GM10847 (cell line): ENCODE measurements around the gene FMN1.

ENCODE experiments used
- POLR2A ChIP-seq: IDR thresholded peaks from 2 replicates; pipeline ENCODE4 v1.6.1; 2011; ENCODE audit not compliant: insufficient read length; ENCODE audit errors: extremely low read depth

The FMN1 gene

DNA sequence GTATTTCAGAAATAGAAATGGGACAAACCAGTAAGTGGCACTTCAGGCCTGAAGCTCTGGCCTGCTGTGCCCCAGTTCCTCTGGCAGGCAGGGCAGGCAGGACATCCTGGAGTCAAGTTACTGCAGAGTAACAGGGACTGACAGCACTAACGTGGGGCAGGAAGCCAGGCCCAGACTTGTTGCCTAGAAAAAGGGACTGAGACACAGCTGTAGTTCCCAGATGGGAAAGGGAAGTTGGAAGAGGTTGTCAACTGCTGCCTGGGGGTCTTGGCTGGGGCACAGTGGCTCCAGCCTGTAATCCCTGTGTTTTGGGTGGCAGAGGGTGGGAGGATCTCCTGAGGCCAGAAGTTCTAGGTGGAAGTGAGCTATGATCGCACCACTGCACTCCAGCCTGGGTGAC is 171.9 kb downstream of the FMN1 start:
- TF ChIP-seq POLR2A, result no peak

DNA sequence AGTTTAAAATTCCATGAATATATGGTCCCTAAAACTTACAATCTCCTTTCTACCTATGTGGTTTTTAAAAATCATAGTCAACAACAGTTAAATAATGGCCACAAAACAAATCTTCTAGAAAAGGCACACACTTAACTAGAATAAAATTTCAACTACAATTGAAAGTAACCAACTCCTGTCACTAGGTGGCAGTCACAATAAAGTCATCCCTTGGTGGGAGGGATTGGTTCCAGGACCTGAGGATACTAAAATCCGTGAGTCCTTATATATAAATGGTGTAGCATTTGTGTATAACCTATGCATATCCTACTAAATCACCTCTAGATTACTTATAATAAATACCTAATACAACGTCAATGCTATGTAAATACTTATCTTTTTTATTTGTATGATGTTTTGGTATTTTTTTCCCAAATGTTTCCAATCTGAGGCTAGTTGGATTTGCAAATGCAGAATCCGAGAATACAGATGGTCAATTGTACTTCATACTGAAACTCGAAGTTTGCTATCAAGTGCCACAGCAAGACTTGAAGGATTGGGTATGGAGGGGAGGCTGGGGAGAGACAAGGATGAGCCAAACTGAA is 172.6 kb downstream of the FMN1 start:
- no peak for TF ChIP-seq POLR2A

DNA sequence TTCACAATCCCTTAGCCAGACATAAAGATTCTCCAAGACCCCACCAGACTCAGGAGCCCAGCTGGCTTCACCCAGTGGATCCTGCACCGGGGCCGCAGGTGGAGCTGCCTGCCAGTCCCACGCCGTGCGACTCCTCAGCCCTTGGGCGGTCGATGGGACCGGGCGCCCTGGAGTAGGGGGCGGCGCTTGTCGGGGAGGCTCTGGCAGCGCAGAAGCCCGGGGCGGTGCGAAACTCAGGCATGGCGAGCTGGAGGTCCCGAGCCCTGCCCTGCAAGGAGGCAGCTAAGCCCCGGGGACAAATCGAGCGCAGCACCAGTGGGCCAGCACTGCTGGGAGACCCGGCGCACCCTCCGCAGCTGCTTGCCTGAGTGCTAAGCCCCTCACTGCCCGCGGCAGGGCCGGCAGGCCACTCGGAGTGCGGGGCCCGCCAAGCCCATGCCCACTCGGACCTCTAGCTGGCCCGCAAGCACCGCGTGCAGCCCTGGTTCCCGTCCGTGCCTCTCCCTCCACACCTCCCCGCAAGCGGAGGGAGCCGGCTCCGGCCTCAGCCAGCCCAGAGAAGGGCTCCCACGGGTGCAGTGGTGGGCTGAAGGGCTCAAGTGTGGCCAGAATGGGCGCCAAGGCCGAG is 175.0 kb downstream of the FMN1 start:
- no peak for TF ChIP-seq POLR2A

DNA sequence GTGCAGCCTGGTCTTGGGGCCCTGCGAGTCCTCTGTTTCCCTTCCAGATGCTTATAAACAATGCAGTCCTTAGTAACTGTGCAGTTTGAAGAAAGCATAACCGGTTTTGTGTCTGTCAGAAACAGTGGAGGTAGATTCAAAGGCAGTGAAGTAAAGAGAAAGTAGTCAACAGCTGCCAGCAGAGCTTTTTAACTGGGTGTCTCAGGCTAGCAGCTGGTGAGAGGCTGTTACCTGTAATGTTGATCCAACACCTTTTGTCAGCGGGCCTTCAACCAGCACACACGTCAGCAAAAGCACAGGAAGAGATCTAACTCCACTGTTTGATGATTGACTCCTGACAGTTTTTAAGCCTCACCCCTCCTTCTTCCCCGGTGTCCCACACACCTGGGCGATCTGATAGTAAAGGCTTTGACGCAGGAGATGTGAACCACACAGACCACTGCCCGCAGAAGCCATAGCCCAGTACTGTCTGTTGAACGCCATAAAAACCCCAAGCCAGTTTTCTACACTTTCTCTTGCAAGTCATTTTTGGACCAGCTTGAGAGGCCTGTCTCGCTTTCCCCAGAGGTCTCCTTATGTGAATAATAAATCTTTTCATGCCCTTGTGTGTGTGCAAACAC is 178.0 kb downstream of the FMN1 start:
- TF ChIP-seq POLR2A, result no peak

DNA sequence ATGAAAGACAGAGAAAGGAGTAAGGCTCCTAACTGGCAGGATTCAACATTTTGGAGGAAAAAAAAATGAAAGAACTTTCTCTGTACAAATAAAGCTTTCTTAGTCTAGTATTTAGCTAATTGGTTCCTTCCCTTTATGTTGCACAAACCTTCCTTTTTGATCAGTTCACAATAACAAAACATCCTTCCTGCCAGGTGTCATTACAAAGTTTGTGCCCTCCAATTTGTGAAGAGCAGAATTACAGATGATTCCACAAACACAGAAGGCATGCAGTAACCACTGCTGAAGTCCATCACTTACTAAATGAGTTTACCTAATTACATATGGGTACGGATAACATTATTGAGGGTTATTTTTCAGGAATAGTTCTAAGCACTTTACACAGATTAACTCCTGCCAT is 179.9 kb downstream of the FMN1 start:
- TF ChIP-seq POLR2A, result no peak

DNA sequence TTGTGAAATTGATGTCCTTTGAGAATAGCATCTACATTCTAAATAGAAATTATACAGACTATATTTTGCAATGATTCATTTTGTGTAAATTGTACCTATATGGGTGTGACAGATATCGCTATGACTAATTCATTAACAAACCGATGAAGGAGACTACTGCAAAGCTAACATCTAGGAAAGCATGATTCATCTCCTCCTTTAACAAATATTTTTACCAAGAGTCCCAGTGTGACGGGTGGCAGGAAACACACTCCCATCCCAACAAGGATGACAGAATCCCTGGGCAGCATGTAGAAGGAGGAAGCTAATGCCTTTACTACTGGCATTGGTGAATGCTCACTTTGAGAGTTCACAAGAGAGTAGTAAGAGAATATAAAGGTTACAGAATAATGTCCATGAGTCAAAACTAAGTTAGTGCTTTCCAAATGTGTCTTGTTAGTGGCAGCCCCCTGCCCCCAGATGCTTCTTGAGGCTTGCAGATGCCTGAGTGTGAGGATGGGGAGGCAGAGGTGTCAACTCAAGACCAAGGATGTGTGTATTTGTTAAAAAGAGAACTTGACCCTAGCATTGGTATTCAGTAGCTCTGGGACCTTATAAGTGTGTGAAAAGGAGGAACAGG is 180.6 kb downstream of the FMN1 start:
- no peak for TF ChIP-seq POLR2A

DNA sequence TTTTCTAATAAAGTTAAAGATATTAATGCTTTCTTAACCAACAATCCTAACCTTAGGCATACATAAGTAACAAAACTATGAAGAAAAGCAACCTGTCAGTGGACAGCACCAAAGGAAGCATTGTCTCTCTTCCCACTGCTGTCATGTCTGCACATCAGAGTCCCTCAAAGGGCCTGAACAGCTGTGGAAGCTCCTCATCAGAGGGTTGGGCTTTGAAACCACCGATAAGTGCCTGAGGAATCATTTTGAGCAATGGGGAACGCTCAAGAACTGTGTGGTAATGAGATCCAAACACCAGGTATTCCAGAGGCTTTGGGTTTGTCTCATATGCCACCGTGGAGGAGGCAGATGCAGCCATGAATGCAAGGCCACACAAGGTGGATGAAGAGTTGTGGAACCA is 182.5 kb downstream of the FMN1 start:
- no peak for TF ChIP-seq POLR2A

DNA sequence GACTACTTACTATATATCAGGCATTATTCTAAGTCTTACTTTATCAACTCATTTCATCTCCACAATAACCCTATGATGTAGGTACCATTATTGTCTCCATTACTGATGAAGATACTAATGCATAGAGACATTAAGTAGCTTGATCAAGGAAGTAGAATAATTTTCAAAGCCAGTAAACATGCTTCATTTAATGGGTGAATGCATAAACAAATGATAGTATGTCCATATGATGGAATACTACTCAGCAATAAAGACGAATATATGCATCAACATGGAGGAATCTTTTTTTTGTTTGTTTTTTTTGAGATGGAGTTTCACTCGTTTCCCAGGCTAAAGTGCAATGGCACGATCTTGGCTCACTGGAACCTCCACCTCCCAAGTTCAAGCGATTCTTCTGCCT is 184.9 kb downstream of the FMN1 start:
- TF ChIP-seq POLR2A, result no peak

DNA sequence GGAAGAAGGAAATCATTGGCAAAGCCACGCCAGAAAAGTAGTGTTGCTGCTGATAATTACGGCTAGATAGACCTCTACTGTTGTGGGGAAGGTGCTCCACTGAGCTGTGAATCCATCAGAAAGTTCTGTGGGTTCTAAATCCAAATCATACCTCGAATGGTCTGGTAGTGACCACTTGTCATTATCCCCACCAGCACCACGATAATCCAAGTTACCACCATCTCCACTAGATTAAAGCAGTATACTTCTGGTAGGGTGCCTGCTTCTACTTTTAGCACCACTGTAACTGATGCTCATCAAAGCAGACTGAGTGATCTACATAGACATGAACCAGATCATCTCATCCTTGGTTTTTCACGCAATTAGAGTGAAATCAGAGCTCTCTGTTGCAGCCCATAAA is 185.5 kb downstream of the FMN1 start:
- TF ChIP-seq POLR2A, result no peak

DNA sequence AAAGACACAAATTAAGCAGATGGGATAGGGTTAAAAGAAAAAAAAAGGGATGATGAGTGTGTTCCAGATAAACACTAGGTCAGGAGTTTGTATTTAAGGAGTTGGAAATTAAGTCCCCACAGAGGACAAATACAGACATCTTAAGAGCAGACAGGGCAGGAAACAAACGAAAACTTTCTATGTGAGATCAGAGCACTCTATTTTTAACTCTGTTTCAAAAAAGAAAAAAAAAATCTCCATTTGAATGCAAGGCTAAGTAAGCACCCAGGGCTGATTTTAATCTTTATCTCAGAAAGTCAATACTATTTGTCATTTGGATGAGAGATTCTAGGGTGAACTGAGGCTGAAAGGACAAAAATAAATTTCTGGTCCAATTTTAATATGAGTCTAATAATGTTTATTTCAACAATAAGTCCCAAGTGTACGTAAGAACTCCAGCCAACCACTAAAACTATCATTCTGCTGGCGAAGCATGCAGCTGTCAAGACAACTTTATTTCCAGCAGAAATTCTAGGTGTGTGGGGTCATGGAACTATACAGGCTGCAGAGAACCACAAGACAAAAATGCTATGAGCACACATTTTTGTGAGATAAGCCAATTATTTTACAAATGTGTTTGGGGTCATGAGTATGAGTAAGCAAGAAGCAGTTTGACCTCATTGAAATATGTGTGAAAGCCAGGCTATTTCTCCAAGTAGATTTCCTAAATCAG is 186.1 kb downstream of the FMN1 start:
- no peak for TF ChIP-seq POLR2A

DNA sequence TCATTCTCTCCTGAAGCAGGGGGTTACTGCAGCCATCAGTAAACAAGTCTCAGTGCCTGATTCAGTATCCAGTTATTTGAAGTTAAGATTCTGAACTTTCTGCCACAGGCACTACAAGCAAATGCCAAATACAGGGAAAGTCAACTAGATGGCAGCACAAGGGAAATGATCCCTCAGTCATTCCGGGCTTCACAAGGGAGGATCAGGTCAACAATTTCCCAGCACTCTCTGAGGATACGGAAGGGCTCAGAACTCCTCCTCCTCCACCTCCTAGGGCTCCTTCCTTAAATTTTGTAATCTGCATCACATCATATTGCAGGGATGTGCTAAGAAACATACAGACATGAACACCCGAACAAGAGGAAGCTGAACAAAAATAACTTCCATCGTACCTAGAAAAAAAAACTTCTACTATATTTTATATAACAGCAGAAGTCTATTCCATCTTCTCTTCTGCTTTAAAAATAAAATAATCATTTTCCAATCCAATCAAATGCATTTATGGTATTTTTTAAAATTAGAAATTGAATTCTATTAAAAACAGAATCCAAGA is 187.1 kb downstream of the FMN1 start:
- no peak for TF ChIP-seq POLR2A

DNA sequence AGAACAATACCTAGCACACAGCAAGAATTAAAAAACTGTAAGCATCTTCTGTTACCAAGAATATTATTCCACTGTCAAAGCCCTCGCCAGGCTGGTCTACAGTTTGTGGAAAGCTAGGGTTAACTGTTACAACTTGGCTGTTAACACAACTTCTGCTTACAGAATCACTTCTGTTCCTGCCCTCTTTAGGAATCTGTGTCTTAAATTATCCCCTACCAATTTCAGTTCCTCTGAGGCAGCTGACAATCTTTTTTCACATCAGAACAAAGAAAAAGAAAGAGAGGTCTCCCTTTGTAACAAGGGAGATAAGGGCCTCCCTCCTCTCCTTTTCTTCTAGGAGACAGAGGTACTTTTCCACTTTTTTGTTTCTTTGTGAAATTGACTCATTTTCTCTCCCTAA is 188.9 kb downstream of the FMN1 start:
- no peak for TF ChIP-seq POLR2A

DNA sequence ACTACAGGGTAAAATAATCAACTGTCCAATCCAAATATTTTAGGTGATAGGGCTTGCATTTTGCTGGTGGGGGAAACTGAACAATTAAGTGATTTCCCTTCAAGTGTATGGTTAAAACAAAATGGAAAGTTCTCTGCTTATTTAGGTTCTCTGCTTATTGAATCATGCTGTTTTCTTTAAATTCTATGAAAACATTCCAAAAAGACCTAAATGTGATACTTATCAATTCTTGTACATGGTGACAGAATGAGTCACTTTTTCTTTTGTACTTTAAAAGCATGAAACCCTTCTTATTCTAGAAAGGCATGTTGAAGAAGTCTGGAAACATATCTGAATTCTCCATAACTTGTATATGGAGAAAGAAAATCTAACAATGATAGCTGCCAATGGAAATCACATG is 192.6 kb downstream of the FMN1 start:
- TF ChIP-seq POLR2A, result no peak

DNA sequence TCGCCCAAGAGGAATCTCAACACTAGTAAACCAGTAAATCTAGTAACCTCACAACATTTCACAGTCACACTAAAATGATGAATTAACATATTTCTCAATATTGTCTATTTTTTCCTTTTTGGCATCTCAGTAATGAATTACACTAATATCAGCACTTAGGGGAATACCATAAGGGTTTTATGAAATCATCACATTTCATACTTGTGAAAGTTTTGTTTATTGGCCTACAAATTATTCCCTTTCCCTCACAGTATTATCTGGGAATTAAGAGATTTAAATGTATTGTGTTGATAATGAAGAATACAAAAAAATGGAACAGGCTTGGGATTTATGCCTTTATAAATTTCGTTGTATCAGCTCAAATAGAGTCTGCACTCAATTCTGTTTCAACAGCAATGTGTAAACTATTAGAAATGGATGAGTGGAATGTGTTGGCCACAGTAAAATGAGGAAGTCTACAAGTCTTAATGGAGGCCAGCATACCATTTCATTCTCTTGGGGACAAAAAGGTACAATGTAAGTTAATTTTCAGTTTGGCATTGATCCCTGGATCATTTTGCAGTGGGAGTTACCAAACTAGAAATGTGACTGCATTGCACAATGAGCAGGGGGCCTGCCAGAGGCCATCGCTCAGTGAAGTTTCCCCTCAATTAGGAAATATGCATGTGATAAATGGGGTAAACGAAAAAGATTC is 195.4 kb downstream of the FMN1 start:
- TF ChIP-seq POLR2A, result no peak

DNA sequence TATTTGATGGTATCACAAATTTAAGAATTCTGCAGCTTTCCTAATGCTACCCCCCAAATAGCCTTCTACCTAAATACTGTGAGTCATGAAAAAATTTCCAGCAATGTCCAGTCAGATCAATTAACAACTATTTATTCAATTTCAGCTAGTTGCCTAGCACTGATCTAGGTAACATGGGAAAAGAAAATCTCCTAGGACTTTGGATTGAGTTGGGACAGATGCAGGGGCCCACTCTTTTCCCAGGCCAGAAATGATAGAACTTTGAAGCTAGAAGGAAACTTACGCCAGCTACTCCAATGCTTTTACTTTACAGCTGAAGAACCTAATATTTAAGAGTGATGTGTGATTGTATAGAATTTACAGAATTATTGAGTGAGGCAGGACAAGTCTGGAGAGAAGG is 196.3 kb downstream of the FMN1 start:
- TF ChIP-seq POLR2A, result no peak
